ENCODE measurements around the gene GABRG3.

GRCh38 chr15:27426805-27427204 lies 455.8 kb downstream of the GABRG3 start:
- TF ChIP-seq POLR2A (IDR thresholded peaks at IDR 0.05) (no peak), CTCF (IDR thresholded peaks at IDR 0.05) (no peak)
